Hepatocyte (in vitro differentiated cells): Measurements from ENCODE around the gene SF3B3. TPM values are rescaled to one million over a fixed set of nuclear protein-coding genes. Genes with fewer than 3 reads are reported as not detected.

ENCODE experiments used
- DNase-seq: peaks from one replicate; pipeline ENCODE4 v3.0.0-alpha.2; 2016; ENCODE audit warnings: low spot score
- H2AFZ ChIP-seq: fragments of 200-600 bp; sonication (generic); 2 replicates; pipeline ENCODE4 v1.6.0; 2016; ENCODE audit warnings: antibody characterized with exemption, mild to moderate bottlenecking
- H3K27ac ChIP-seq: fragments of 200-600 bp; sonication (generic); 2 replicates; pipeline ENCODE4 v1.5.1; 2016; ENCODE audit warnings: mild to moderate bottlenecking
- H3K27me3 ChIP-seq: fragments of 200-600 bp; sonication (generic); 2 replicates; pipeline ENCODE4 v1.6.1; 2016
- H3K36me3 ChIP-seq: fragments of 200-600 bp; sonication (generic); replicated peaks from 2 replicates; pipeline ENCODE4 v1.5.1; 2016; ENCODE audit warnings: low read depth; ENCODE audit not compliant: insufficient read depth
- H3K4me1 ChIP-seq: fragments of 200-600 bp; sonication (generic); 2 replicates; pipeline ENCODE4 v1.5.1; 2016; ENCODE audit warnings: mild to moderate bottlenecking, moderate library complexity; ENCODE audit not compliant: insufficient read depth
- H3K4me2 ChIP-seq: fragments of 200-600 bp; sonication (generic); 2 replicates; pipeline ENCODE4 v1.6.0; 2016
- H3K4me3 ChIP-seq: fragments of 200-600 bp; sonication (generic); 2 replicates; pipeline ENCODE4 v1.5.1; 2016; ENCODE audit warnings: mild to moderate bottlenecking
- H3K79me2 ChIP-seq: fragments of 200-600 bp; sonication (generic); 2 replicates; pipeline ENCODE4 v1.6.0; 2017; ENCODE audit warnings: mild to moderate bottlenecking
- H3K9me2 ChIP-seq: fragments of 200-600 bp; sonication (generic); replicated peaks from 2 replicates; pipeline ENCODE4 v1.6.0; 2017; ENCODE audit warnings: mild to moderate bottlenecking; ENCODE audit not compliant: insufficient read depth
- H3K9me3 ChIP-seq: fragments of 200-600 bp; sonication (generic); 2 replicates; pipeline ENCODE4 v1.5.1; 2016; ENCODE audit warnings: low read depth, mild to moderate bottlenecking
- H4K20me1 ChIP-seq: fragments of 200-600 bp; sonication (generic); 2 replicates; pipeline ENCODE4 v1.6.0; 2016; ENCODE audit warnings: mild to moderate bottlenecking; ENCODE audit not compliant: insufficient read depth, poor library complexity, severe bottlenecking
- EZH2 ChIP-seq: fragments of 200-600 bp; sonication (generic); IDR thresholded peaks from 2 replicates; pipeline ENCODE4 v1.6.1; 2016; ENCODE audit warnings: antibody characterized with exemption, mild to moderate bottlenecking, borderline replicate concordance
- EZH2phosphoT487 ChIP-seq: fragments of 200-600 bp; sonication (generic); IDR thresholded peaks from one replicate; pipeline ENCODE4 v1.6.1; 2018; ENCODE audit warnings: antibody characterized with exemption, mild to moderate bottlenecking, low read depth, moderate library complexity; ENCODE audit not compliant: unreplicated experiment, severe bottlenecking
- WGBS: methylation state at CpG from one replicate; pipeline ENCODE4 v1.1.6; 2016; ENCODE audit warnings: low lambda C conversion rate; ENCODE audit errors: missing lambda C conversion rate; 5-methylcytosine and 5-hydroxymethylcytosine counted together
- polyA plus RNA-seq: library from polyadenylated mRNA; unstranded; fragments of >200 nt; fragmentation: Nextera tagmentation; extraction: Ambion mirVana; gene quantifications from 2 replicates; pipeline ENCODE4 v1.2.1, GENCODE V29; 2016
- total RNA-seq: library from RNA; depleted of rRNA; stranded (reverse); fragments of >200 nt; gene quantifications from 2 replicates; pipeline ENCODE4 v1.2.3, GENCODE V29; 2014
- TF ChIP-seq, protein P1 (sequence below): fragments of 200-600 bp; sonication (generic); IDR thresholded peaks from 2 replicates; pipeline ENCODE4 v1.5.1; 2016; ENCODE audit warnings: antibody characterized with exemption, mild to moderate bottlenecking; ENCODE audit not compliant: poor library complexity

Gene SF3B3
- total and polyA plus RNA-seq, 2 experiments from 2014 or later = 147 to 171 TPM

GRCh38 chr16:70611785-70612303 lies 88.2 kb downstream of the SF3B3 start:
- Histone ChIP-seq H3K79me2 (no peaks in the 10 kb centered on the region), H3K4me1 (peaks cover 4% of the 10 kb centered on the region), H3K27me3 (no peaks in the 10 kb centered on the region), H2AFZ (no peak overlapping the region), H3K4me3 (no peak overlapping the region), H3K27ac (no peak overlapping the region), H3K4me2 (no peak overlapping the region), H3K36me3 (no peaks in the 10 kb centered on the region), H3K9me2 (no peaks in the 10 kb centered on the region), H3K9me3 (no peaks in the 10 kb centered on the region), H4K20me1 (no peaks in the 10 kb centered on the region)
- TF ChIP-seq EZH2phosphoT487 (no peak), EZH2 (no peak)
- TF ChIP-seq, protein P1, sequence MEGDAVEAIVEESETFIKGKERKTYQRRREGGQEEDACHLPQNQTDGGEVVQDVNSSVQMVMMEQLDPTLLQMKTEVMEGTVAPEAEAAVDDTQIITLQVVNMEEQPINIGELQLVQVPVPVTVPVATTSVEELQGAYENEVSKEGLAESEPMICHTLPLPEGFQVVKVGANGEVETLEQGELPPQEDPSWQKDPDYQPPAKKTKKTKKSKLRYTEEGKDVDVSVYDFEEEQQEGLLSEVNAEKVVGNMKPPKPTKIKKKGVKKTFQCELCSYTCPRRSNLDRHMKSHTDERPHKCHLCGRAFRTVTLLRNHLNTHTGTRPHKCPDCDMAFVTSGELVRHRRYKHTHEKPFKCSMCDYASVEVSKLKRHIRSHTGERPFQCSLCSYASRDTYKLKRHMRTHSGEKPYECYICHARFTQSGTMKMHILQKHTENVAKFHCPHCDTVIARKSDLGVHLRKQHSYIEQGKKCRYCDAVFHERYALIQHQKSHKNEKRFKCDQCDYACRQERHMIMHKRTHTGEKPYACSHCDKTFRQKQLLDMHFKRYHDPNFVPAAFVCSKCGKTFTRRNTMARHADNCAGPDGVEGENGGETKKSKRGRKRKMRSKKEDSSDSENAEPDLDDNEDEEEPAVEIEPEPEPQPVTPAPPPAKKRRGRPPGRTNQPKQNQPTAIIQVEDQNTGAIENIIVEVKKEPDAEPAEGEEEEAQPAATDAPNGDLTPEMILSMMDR = no peak
- 89% methylated on average over 4 of the region's 4 CpGs for WGBS
- no peak for DNase-seq

- H4K20me1 ChIP-seq = no peaks in the 10 kb centered on the region
- H3K4me1 ChIP-seq = peaks cover 4% of the 10 kb centered on the region
Observed at GRCh38 chr16:70612931-70613330, 89.3 kb downstream of the SF3B3 start.

GRCh38 chr16:70614208-70614951 lies 90.8 kb downstream of the SF3B3 start:
- 34% methylated on average over 5 of the region's 5 CpGs for WGBS
- H3K9me2 ChIP-seq = no peaks in the 10 kb centered on the region
- peak overlapping the region; percentile 44 for H3K4me2 ChIP-seq
- H3K4me3 ChIP-seq = no peak overlapping the region
- H2AFZ ChIP-seq = no peak overlapping the region
- H3K4me1 ChIP-seq = peaks cover 4% of the 10 kb centered on the region
- no peaks in the 10 kb centered on the region for H3K36me3 ChIP-seq
- no peaks in the 10 kb centered on the region for H3K79me2 ChIP-seq
- H4K20me1 ChIP-seq = no peaks in the 10 kb centered on the region
- H3K9me3 ChIP-seq = no peaks in the 10 kb centered on the region
- no peaks in the 10 kb centered on the region for H3K27me3 ChIP-seq
- H3K27ac ChIP-seq = no peak overlapping the region
- peak; percentile 35 for DNase-seq
- TF ChIP-seq EZH2phosphoT487 = peak; percentile 70
- no peak for TF ChIP-seq EZH2
- TF ChIP-seq, protein P1 = no peak

More at GRCh38 chr16:70612931-70613330, 89.3 kb downstream of the SF3B3 start:
- no peaks in the 10 kb centered on the region for H3K27me3 ChIP-seq
- no peaks in the 10 kb centered on the region for H3K79me2 ChIP-seq
- H3K9me2 ChIP-seq = no peaks in the 10 kb centered on the region
- 92% methylated on average over 8 of the region's 8 CpGs for WGBS
- no peaks in the 10 kb centered on the region for H3K36me3 ChIP-seq
- H3K4me2 ChIP-seq = no peak overlapping the region
- H3K9me3 ChIP-seq = no peaks in the 10 kb centered on the region
- H3K4me3 ChIP-seq = no peak overlapping the region
- TF ChIP-seq, protein P1 = no peak
- TF ChIP-seq EZH2phosphoT487 = no peak
- TF ChIP-seq EZH2 = no peak
- DNase-seq = no peak
- H2AFZ ChIP-seq = no peak overlapping the region
- no peak overlapping the region for H3K27ac ChIP-seq
